HG02943 (cell line): Measurements from ENCODE around the gene CHST9.

Experiments
- ATAC-seq: cut with Tn5 transposase; IDR thresholded peaks from one replicate; pipeline ENCODE4 v1.9.1; 2021; ENCODE audit warnings: mild to moderate bottlenecking, low read depth, moderate library complexity; ENCODE audit not compliant: unreplicated experiment

Gene CHST9

GRCh38 chr18:26875040-26875654 lies 310.0 kb downstream of the CHST9 start:
- ATAC-seq: no peak

- ATAC-seq: no peak
Measured at GRCh38 chr18:26874283-26874682, 310.8 kb downstream of the CHST9 start.

GRCh38 chr18:26869640-26870039 lies 315.5 kb downstream of the CHST9 start:
- ATAC-seq: no peak

GRCh38 chr18:26868968-26869586 lies 316.0 kb downstream of the CHST9 start:
- ATAC-seq: no peak

GRCh38 chr18:26867471-26867870 lies 317.6 kb downstream of the CHST9 start:
- ATAC-seq: no peak

- no peak for ATAC-seq
Measured at GRCh38 chr18:26865557-26865956, 319.6 kb downstream of the CHST9 start, which contains the start of gene AQP4. TSS of gene AQP4 (minus strand) at chr18:26865707. CDS start at chr18:26865689, 18 bp downstream.

GRCh38 chr18:26864658-26865057 lies 320.4 kb downstream of the CHST9 start:
- ATAC-seq: no peak

- ATAC-seq: no peak
Measured at GRCh38 chr18:26863921-26864497, 321.1 kb downstream of the CHST9 start.

- ATAC-seq: no peak
Measured at GRCh38 chr18:26863122-26863879, 321.8 kb downstream of the CHST9 start.

- ATAC-seq: no peak
Measured at GRCh38 chr18:26862084-26862483, 323.0 kb downstream of the CHST9 start.
